Anterior cingulate cortex (tissue), 58 donors: Measurements from ENCODE around the gene CABP4.

Source experiments
- DNase-seq, 58 donors: peaks; one replicate each; lab custom pipeline; 2025; lab: John Stamatoyannopoulos, UW

CABP4 gene

DNA sequence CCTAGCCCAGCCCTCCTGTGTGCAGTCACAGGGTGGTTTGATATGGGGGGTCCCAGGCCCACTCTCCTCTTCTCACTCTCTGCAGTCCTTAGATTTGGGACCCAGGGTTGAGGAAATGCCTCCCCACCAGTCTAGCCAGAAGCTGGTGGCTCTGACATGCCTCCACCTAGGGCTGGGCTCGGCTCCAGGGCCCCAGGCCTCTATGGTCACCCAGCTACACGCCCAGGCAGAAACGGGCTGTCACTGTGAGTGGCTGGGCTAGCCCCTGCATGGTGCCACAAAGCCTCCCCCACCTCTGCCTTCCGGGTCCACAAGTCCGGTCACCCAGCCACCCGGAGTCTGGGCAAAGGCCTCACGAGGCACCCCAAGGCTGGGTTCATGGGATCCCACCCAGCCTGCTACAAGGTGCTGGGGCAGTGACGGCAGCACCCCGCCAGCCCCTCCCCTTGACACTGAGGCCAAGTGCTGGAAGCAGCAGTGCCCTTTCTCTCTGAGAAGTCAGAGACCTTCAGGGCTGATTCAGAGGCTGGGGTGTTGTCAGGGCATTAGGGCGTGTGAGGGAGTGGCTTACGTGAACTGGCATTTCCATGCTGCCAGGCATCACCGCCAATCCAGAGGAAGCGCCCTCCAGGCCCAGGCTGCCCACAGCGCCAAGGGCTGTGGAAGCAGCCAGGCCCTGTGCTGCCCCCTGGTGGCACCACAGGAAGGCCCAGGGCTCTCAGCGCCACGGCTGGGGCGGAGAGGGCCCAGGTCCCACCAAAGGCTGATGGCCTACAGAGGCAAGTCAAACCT, 50.6 kb downstream of the CABP4 start:
- peak in 54 of 58 donors; percentile 23 to 85 (median 72) for DNase-seq

DNA sequence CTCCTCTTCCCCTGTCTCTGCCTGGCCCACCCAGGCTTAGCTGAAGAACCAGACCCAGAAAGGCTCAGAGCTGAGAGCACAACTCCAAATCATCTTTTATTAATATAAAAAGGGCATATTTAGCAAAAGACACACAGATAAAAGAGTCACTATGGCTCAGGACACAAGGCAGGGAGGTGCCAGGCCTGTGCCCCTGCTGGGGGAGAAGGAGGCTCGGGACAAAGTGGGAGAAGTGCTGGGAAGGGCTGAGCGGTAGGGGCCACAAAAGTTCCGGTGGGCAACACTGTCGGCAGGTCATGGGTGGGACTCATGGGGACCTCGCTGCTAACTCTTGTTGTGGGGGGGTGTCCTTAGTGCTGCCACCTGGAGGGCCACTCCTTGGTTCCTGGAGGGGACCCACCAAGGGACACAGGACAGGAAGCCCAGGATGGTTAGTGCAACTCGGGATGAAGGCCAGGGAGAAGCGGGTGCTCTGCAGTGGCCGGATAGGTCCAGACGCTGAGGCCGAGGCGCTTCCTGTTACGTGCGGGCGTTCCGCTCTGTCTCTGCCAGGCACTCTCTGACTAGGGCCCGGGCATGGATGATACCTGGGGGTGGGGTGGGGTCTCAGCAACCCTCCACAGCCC, 51.4 kb downstream of the CABP4 start:
- no peak for DNase-seq

DNA sequence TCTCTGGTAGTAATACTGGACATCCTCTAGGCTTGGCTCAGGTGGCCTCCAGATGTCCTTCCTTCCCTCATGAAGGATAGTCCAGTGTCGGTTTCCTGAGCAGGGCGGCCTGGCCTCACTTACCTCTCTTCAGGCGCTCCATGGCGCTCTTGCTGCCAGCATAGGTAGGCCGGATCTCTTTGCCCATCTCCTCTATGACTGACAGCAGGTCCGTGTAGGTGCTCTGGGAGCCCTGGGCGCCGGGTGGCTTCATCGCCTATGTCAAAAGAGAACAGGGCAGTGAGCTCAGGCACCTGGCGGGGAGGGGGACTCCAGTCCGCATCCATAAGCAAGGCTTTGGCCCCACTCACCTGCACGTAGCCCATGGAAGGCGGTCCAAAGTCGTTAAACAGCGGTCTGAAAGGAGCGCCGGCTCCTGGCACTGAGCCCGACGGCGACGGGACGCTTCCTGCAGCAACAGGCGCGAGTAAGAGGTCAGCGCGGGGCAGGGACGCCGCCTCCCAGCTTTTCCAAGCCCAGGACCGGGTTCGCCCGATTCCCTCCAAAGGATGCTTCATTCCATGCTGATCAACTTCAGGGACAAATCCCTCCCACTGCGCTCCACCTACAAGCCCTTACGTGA, 52.2 kb downstream of the CABP4 start:
- DNase-seq, result peak in 3 of 58 donors; percentile 56 to 66 (median 64)

DNA sequence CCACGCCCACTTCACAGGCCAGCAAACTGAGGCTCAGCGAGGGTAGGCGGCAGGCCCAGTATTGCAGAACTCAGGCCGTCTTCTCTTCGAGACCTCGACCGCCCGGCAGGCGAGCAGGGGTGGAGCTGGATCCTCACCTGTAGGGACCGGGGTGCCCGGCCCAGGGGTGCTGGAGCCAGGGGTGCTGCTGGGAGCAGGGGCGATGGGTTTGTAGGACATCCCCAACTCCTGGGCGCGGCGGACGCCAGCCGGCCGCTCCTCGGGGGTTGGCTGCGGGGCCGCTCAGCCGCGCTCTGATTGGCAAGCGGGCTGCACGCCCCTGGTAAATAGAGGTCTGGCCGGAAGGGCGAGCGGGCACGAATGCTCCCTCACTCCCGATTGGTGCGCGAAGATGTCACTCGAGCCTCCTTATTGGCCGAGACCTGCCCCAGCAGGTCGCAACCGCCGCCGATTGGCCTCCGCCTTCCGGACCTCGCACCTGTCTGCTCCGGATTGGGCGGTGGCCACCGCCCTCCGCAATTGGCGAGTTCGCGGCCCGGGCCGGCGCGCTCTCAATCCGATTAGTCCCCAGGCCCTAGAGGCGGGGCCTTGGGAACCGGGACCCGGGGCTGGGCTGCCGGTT, 52.8 kb downstream of the CABP4 start, which contains the start of gene CDK2AP2:
Gene CDK2AP2 (minus strand): TSS at position 299 of the 622 bp plus-strand sequence. CDS start 80 bp downstream, at position 219.
- DNase-seq, result peak; percentile 88 to 99 (median 98)

DNA sequence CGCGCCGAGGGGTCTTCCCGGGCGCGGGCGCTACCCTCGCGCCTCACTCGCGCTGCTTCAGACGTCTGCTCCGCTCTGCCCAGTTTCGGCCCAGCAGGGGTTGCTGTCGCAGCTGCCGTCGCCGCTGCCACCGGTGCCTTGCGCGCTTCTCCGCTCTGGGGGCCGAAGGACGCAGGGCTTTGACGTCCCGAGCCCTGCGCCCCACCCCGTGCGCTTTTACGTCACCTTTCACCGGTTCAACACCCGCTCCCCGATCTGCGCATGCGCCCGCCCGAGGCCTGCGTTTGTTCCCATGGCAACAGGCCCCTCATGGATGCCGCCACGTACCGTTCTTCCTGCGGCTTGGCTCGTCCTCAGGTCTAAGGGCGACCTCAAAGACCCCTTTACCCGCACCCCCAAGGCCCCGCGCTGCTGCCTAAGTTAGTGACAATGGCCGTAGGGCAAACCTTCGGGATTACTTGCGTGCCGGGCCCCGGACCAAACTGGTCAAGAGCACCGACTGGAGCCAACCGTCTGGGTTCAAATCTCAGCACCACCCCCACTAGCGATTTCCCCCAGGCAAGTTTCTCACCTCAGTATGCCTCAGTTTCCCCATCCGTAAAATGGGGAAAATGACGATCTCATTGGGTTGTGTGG, 53.5 kb downstream of the CABP4 start:
- peak; percentile 68 to 99 (median 95) for DNase-seq

DNA sequence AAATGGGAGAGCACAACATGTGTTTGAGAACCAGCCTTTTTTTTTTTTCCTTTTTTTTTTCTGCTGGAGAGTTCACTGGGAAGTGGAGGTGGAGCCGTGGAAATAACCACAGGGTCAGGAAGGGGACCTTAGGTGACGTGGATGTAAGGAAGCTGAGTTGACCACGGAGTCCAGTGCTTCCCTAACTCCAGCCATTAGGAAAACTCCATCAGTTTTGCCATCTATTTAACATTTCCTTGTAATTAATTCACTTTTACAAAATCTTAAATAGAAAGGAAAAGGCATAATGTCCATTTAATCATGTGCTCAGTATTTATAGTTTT, 54.8 kb downstream of the CABP4 start:
- DNase-seq, result no peak
